ENCODE results near the gene CDON. TPM values are rescaled to one million over a fixed set of nuclear protein-coding genes. Genes with fewer than 3 reads are reported as not detected.

Gene CDON
- total and polyA plus RNA-seq, 2 of the 13 experiments (the other 11 are each of a cell fraction or from before 2014, with no cell fraction given) = 9.6 to 12.8 TPM

- Histone ChIP-seq H2AFZ (ENCODE audit: low read length) (no peak overlapping the region), H3K4me3 (replicated peaks in 1 of 3; ENCODE audit: insufficient read depth in 1 of 3, low read depth in 2 of 3, low read length in 3 of 3) (no peak overlapping the region), H3K79me2 (ENCODE audit: insufficient read depth, low read length) (no peaks in the 10 kb centered on the region), H4K20me1 (ENCODE audit: insufficient read depth, low read length) (no peaks in the 10 kb centered on the region), H3K4me2 (ENCODE audit: low read depth, low read length) (no peak overlapping the region), H3K4me1 (ENCODE audit: insufficient read depth, low read length) (peaks cover 5% of the 10 kb centered on the region), H3K27me3 (ENCODE audit: control insufficient read depth in 1 of 2, insufficient read depth in 2 of 2, low read length in 2 of 2) (no peaks in the 10 kb centered on the region), H3K36me3 (replicated peaks in 1 of 2; ENCODE audit: control insufficient read depth in 1 of 2, insufficient read depth in 2 of 2, low read length in 2 of 2) (peaks cover 0 to 18% of the 10 kb centered on the region in 2 experiments; a peak in 4 of 5 replicates), H3K9ac (ENCODE audit: insufficient read depth, low read depth, low read length) (no peak overlapping the region), H3K9me3 (ENCODE audit: low read length) (no peaks in the 10 kb centered on the region), H3K27ac (ENCODE audit: extremely low read length, insufficient read depth, low read length) (no peak overlapping the region)
- ChIA-PET POLR2A (no interaction called here), CTCF (ENCODE audit: low intra/inter-chr PET ratio, low total read pairs) (no interaction called here)
- no peak for DNase-seq (ENCODE audit: low spot score)
- TF ChIP-seq XRCC5 (optimal IDR thresholded peaks at IDR 0.05; ENCODE audit: low read length) (no peak), HNRNPH1 (optimal IDR thresholded peaks at IDR 0.05; ENCODE audit: low read depth, low read length) (no peak), HMG20B (CRISPR knock-in tag; conservative IDR thresholded peaks at IDR 0.05) (no peak), IRF1 (CRISPR knock-in tag; IDR thresholded peaks at IDR 0.05; ENCODE audit: low read depth) (no peak), FOXJ3 (CRISPR knock-in tag; IDR thresholded peaks at IDR 0.05; ENCODE audit: borderline replicate concordance) (no peak), ZBTB3 (CRISPR knock-in tag; IDR thresholded peaks at IDR 0.05; ENCODE audit: borderline replicate concordance, low read depth) (no peak), SMC3 (IDR thresholded peaks at IDR 0.05; ENCODE audit: low read length) (no peak), ZNF775 (CRISPR knock-in tag; IDR thresholded peaks at IDR 0.05; ENCODE audit: borderline replicate concordance) (no peak)
- FAIRE-seq = no peak
- in situ Hi-C loops (cut with HindIII; ENCODE audit: extremely low pct_ligation_motif_present, low pct_unique_long_range_greater_than_20kb) (no loop called here), intact Hi-C loops (cut with micrococcal nuclease; ENCODE audit: unreplicated experiment) (no loop called here)
- no TSS peak for BruUV-seq (replicated peaks)
- ATAC-seq = no peak
- WGBS (ENCODE audit: low lambda C conversion rate) = 95% methylated on average over 7 of the region's 7 CpGs
Observed at GRCh38 chr11:125992893-125993292, 69.8 kb downstream of the CDON start.

GRCh38 chr11:125990244-125990643 is 72.4 kb downstream of the CDON start:
- ATAC-seq = no peak

More at GRCh38 chr11:125990244-125990643, 72.4 kb downstream of the CDON start:
- Histone ChIP-seq H3K4me2 (ENCODE audit: low read depth, low read length) (no peak overlapping the region), H3K27ac (ENCODE audit: extremely low read length, insufficient read depth, low read length) (no peak overlapping the region), H3K27me3 (ENCODE audit: control insufficient read depth in 1 of 2, insufficient read depth in 2 of 2, low read length in 2 of 2) (no peaks in the 10 kb centered on the region), H3K9ac (ENCODE audit: insufficient read depth, low read depth, low read length) (no peak overlapping the region), H3K79me2 (ENCODE audit: insufficient read depth, low read length) (no peaks in the 10 kb centered on the region), H4K20me1 (ENCODE audit: insufficient read depth, low read length) (no peaks in the 10 kb centered on the region), H3K36me3 (replicated peaks in 1 of 2; ENCODE audit: control insufficient read depth in 1 of 2, insufficient read depth in 2 of 2, low read length in 2 of 2) (peaks cover 0 to 11% of the 10 kb centered on the region in 2 experiments; a peak in 3 of 5 replicates), H3K4me1 (ENCODE audit: insufficient read depth, low read length) (peaks cover 27% of the 10 kb centered on the region), H3K9me3 (ENCODE audit: low read length) (no peaks in the 10 kb centered on the region), H3K4me3 (replicated peaks in 1 of 3; ENCODE audit: insufficient read depth in 1 of 3, low read depth in 2 of 3, low read length in 3 of 3) (no peak overlapping the region), H2AFZ (ENCODE audit: low read length) (no peak overlapping the region)
- no peak for DNase-seq (ENCODE audit: low spot score)
- TF ChIP-seq TP53 (CRISPR knock-in tag; conservative IDR thresholded peaks at IDR 0.05) = no peak
- intact Hi-C loops (cut with micrococcal nuclease; ENCODE audit: unreplicated experiment) = no loop called here
- FAIRE-seq = no peak
- POLR2A ChIA-PET = no interaction called here
- in situ Hi-C loops (cut with HindIII; ENCODE audit: extremely low pct_ligation_motif_present, low pct_unique_long_range_greater_than_20kb) = no loop called here
- CTCF ChIA-PET (ENCODE audit: low intra/inter-chr PET ratio, low total read pairs) = no interaction called here
- BruUV-seq (replicated peaks) = no TSS peak
- WGBS (ENCODE audit: low lambda C conversion rate) = 88% methylated on average over 3 of the region's 3 CpGs

Data from HepG2 (cell line).